SK-N-MC (cell line): ENCODE results near the gene AAR2.

Experiments
- EZH2 ChIP-seq: fragments of 200-600 bp; sonication (generic); IDR thresholded peaks from one replicate; pipeline ENCODE4 v1.6.1; 2017; ENCODE audit warnings: antibody characterized with exemption
- POLR2AphosphoS5 ChIP-seq: IDR thresholded peaks from 2 replicates; pipeline ENCODE4 v1.6.1; 2012; ENCODE audit warnings: mild to moderate bottlenecking, low read depth, low read length, borderline replicate concordance

DNA sequence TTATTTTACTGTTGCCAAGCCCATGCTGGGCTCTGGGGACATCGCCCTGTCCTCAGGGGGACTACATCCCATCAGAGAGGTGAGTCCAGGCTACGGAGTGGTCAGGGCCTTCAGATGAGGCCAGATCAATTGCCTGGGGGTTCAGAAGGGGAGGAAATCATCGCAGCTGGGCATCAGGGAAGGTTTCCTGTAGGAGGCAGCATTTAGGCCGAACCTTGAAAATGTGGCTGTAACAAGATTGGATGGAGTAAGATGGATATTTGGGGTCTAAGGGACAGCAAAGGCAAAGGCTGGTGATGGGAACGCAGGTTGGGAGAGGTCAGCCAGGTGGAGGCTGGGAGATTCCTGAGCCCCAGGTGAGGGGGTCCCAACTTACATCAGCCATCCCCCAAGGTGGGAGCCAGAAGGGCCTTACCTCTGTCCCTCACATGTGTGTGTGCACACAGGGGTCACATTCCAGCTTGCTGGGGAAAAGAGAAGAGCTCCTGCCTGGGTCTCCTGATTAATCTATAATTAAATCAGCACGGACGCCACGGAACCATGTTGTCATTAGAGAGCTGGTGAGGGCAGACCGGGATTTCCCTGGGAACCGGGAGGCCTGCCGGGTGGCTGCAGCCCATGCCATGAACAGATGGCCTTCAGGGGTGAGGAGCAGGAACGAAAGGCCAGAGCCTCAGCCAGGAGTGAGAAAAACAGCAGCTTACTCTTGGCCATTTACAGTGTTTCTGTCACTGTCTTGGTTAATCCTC is 39.3 kb downstream of the AAR2 start:
- TF ChIP-seq POLR2AphosphoS5: no peak
- no peak for TF ChIP-seq EZH2
